CD14-positive monocyte (primary cell): ENCODE results near the gene GLDN. TPM values are rescaled to one million over a fixed set of nuclear protein-coding genes. Genes with fewer than 3 reads are reported as not detected.
A peak's percentile ranks its signal among the peaks of the same experiment; 100 is the strongest.

ENCODE experiments used
- DNase-seq, 3 donors: peaks; one replicate each; pipeline ENCODE4 v3.0.0-alpha.2; 2011 to 2022
- H2AFZ ChIP-seq: 2 replicates; pipeline ENCODE4 v1.6.0; 2012; ENCODE audit warnings: mild to moderate bottlenecking, low read depth, low read length, inconsistent platforms; ENCODE audit not compliant: insufficient read depth, poor library complexity, severe bottlenecking
- H3K27ac ChIP-seq, 2 donors: 1 replicate in 1 of 2; 2 replicates in 1 of 2; pipeline ENCODE4 v1.5.1; 2012 to 2013; ENCODE audit warnings: low read length in 2 of 2, control low read depth in 1 of 2, inconsistent platforms in 1 of 2, low read depth in 1 of 2, mild to moderate bottlenecking in 1 of 2
- H3K27me3 ChIP-seq, 2 donors: one replicate each; pipeline versions ENCODE4 v1.6.0 to v1.6.1; 2011 to 2013; ENCODE audit warnings: low read length in 2 of 2; ENCODE audit not compliant: control insufficient read depth in 2 of 2, insufficient read depth in 2 of 2
- H3K36me3 ChIP-seq, 2 donors: replicated peaks in 1 of 2; 1 replicate in 1 of 2; 2 replicates in 1 of 2; pipeline versions ENCODE4 v1.5.1 to v1.6.1; 2012 to 2013; ENCODE audit warnings: low read length in 2 of 2, control low read depth in 1 of 2, inconsistent platforms in 1 of 2, mild to moderate bottlenecking in 1 of 2; ENCODE audit not compliant: insufficient read depth in 2 of 2, control insufficient read depth in 1 of 2
- H3K4me1 ChIP-seq, 2 donors: 1 replicate in 1 of 2; 2 replicates in 1 of 2; pipeline versions ENCODE4 v1.5.1 to v1.6.1; 2012 to 2013; ENCODE audit warnings: low read length in 2 of 2, control low read depth in 1 of 2, inconsistent platforms in 1 of 2, mild to moderate bottlenecking in 1 of 2, moderate library complexity in 1 of 2; ENCODE audit not compliant: insufficient read depth in 2 of 2, control insufficient read depth in 1 of 2
- H3K4me2 ChIP-seq: replicated peaks from 2 replicates; pipeline ENCODE3; 2012; ENCODE audit warnings: low read length, moderate library complexity, mild to moderate bottlenecking; ENCODE audit not compliant: poor library complexity, severe bottlenecking; ENCODE audit errors: extremely low read depth
- H3K4me3 ChIP-seq, 3 experiments: fragments of 200-600 bp in 1 of 3; sonication (generic) in 1 of 3; replicated peaks in 1 of 3; 1 replicate in 2 of 3; 2 replicates in 1 of 3; pipeline ENCODE4 v1.5.1; 2011 to 2013; ENCODE audit warnings: low read length in 3 of 3, mild to moderate bottlenecking in 3 of 3, control low read depth in 2 of 3, low read depth in 2 of 3, inconsistent platforms in 1 of 3, moderate library complexity in 1 of 3
- H3K79me2 ChIP-seq: 2 replicates; pipeline ENCODE4 v1.6.0; 2012; ENCODE audit warnings: mild to moderate bottlenecking, control low read depth, inconsistent platforms, low read length, moderate library complexity; ENCODE audit not compliant: insufficient read depth
- H3K9ac ChIP-seq: 2 replicates; pipeline ENCODE4 v1.6.0; 2017; ENCODE audit warnings: low read length, mild to moderate bottlenecking; ENCODE audit not compliant: insufficient read depth, poor library complexity, severe bottlenecking
- H3K9me3 ChIP-seq, 2 donors: replicated peaks in 1 of 2; 1 replicate in 1 of 2; 2 replicates in 1 of 2; pipeline versions ENCODE4 v1.5.1 to v1.6.1; 2012 to 2013; ENCODE audit warnings: low read length in 2 of 2, control low read depth in 1 of 2; ENCODE audit not compliant: control insufficient read depth in 1 of 2, insufficient read depth in 1 of 2
- H4K20me1 ChIP-seq: 2 replicates; pipeline ENCODE4 v1.6.0; 2012; ENCODE audit warnings: mild to moderate bottlenecking, low read length, control low read depth, moderate library complexity; ENCODE audit not compliant: insufficient read depth
- H3K27ac Mint-ChIP-seq, 7 donors: one replicate each; pipeline ENCODE4 v1.8.0; 2020; ENCODE audit warnings: mild to moderate bottlenecking in 7 of 7, mixed read lengths in 7 of 7, moderate library complexity in 6 of 7, inconsistent platforms in 2 of 7
- H3K27me3 Mint-ChIP-seq, 3 donors: one replicate each; pipeline ENCODE4 v1.8.0; 2021 to 2022; ENCODE audit warnings: low read depth in 3 of 3, mild to moderate bottlenecking in 3 of 3, mixed read lengths in 3 of 3, moderate library complexity in 3 of 3, inconsistent platforms in 1 of 3
- H3K36me3 Mint-ChIP-seq, 2 donors: one replicate each; pipeline ENCODE4 v1.8.0; 2020; ENCODE audit warnings: mixed read lengths in 2 of 2, inconsistent platforms in 1 of 2, mild to moderate bottlenecking in 1 of 2
- H3K4me1 Mint-ChIP-seq: one replicate; pipeline ENCODE4 v1.8.0; 2020; ENCODE audit warnings: mild to moderate bottlenecking, mixed read lengths
- H3K4me3 Mint-ChIP-seq, 2 donors: one replicate each; pipeline ENCODE4 v1.8.0; 2020; ENCODE audit warnings: mild to moderate bottlenecking in 2 of 2, mixed read lengths in 2 of 2, moderate library complexity in 1 of 2
- H3K9me3 Mint-ChIP-seq, 7 donors: one replicate each; pipeline ENCODE4 v1.8.0; 2020 to 2022; ENCODE audit warnings: mixed read lengths in 7 of 7, mild to moderate bottlenecking in 6 of 7, moderate library complexity in 6 of 7, inconsistent platforms in 2 of 7
- WGBS: methylation state at CpG from one replicate; pipeline ENCODE4 v1.1.5; 2013; ENCODE audit warnings: missing lambda C conversion rate; ENCODE audit not compliant: insufficient coverage; 5-methylcytosine and 5-hydroxymethylcytosine counted together
- intact Hi-C, 2 donors: fragments of 100-400 bp; cut with micrococcal nuclease; formaldehyde crosslinking; loops; one replicate each; pipeline versions ENCODE4 v1.15.0 to v1.15.1; 2023
- polyA plus RNA-seq, 3 donors: library from polyadenylated mRNA; depleted of rRNA in 1 of 3; unstranded in 2 of 3; stranded (reverse) in 1 of 3; fragments of 300-500 nt in 2 of 3; fragments of >200 nt in 1 of 3; fragmentation: Illumina TruSeq in 2 of 3; gene quantifications; 1 replicate in 2 of 3; 2 replicates in 1 of 3; pipeline ENCODE4 v1.2.3, GENCODE V29; 2012 to 2021
- TF ChIP-seq, protein P1 (sequence below): fragments of 200-600 bp; IDR thresholded peaks from one replicate; pipeline ENCODE4 v1.8.0; 2022; ENCODE audit warnings: antibody characterized with exemption, mild to moderate bottlenecking

The GLDN gene
- polyA plus RNA-seq, 3 donors = 0.04 TPM; not detected in 2

DNA sequence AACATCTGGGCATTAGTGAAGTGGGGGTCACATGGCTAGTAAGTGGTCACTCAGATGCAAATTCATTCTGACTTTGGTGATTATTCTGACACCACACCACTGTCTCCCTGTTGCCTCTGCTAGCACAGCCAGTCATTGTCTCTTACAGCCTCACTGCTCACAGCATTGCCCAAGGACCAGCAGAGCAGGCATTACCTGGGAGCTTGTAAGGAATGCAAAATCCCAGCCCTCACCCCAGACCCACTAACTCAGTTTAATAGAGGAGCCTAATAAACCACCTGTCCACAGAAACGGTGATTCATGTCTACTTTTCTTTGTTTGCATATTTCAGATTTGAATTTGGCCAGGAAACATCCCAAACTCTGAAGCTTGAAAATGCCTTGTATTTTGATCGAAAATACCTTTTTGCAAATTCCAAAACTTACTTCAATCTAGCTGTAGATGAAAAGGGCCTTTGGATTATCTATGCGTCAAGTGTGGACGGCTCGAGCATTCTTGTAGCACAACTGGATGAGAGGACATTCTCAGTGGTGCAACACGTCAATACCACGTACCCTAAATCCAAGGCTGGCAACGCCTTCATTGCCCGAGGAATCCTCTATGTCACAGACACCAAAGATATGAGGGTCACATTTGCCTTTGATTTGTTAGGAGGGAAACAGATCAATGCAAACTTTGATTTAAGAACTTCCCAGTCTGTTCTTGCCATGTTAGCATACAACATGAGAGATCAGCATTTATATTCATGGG, 62.7 kb downstream of the GLDN start:
- intact Hi-C loops = loop anchor here in 1 of 2 donors (5.0 kb wide), 1 partner anchor 242 kb away; no protein-coding TSS in a partner anchor
- no peaks in the 10 kb centered on the region for H3K36me3 Mint-ChIP-seq
- peaks cover 0 to 3% of the 10 kb centered on the region in 2 donors for H3K4me1 ChIP-seq
- no peaks in the 10 kb centered on the region for H3K79me2 ChIP-seq
- no peak for DNase-seq
- H3K4me3 Mint-ChIP-seq = no peak overlapping the region
- TF ChIP-seq, protein P1, sequence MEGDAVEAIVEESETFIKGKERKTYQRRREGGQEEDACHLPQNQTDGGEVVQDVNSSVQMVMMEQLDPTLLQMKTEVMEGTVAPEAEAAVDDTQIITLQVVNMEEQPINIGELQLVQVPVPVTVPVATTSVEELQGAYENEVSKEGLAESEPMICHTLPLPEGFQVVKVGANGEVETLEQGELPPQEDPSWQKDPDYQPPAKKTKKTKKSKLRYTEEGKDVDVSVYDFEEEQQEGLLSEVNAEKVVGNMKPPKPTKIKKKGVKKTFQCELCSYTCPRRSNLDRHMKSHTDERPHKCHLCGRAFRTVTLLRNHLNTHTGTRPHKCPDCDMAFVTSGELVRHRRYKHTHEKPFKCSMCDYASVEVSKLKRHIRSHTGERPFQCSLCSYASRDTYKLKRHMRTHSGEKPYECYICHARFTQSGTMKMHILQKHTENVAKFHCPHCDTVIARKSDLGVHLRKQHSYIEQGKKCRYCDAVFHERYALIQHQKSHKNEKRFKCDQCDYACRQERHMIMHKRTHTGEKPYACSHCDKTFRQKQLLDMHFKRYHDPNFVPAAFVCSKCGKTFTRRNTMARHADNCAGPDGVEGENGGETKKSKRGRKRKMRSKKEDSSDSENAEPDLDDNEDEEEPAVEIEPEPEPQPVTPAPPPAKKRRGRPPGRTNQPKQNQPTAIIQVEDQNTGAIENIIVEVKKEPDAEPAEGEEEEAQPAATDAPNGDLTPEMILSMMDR = no peak
- no peak overlapping the region for H3K27ac Mint-ChIP-seq
- no peaks in the 10 kb centered on the region for H3K36me3 ChIP-seq
- no peaks in the 10 kb centered on the region for H3K9me3 ChIP-seq
- H3K4me3 ChIP-seq = no peak overlapping the region
- peaks cover 15 to 20% of the 10 kb centered on the region in 2 donors for H3K27me3 ChIP-seq
- H3K9me3 Mint-ChIP-seq = no peaks in the 10 kb centered on the region
- no peak overlapping the region for H3K27ac ChIP-seq
- H3K4me1 Mint-ChIP-seq = peaks cover 10% of the 10 kb centered on the region
- H3K27me3 Mint-ChIP-seq = peaks cover 11 to 20% (median 20%) of the 10 kb centered on the region in 3 donors
- 80% methylated on average over 1 of the region's 9 CpGs for WGBS
- no peaks in the 10 kb centered on the region for H4K20me1 ChIP-seq
- H3K4me2 ChIP-seq = no peak overlapping the region
- H3K9ac ChIP-seq = no peak overlapping the region
- no peak overlapping the region for H2AFZ ChIP-seq

DNA sequence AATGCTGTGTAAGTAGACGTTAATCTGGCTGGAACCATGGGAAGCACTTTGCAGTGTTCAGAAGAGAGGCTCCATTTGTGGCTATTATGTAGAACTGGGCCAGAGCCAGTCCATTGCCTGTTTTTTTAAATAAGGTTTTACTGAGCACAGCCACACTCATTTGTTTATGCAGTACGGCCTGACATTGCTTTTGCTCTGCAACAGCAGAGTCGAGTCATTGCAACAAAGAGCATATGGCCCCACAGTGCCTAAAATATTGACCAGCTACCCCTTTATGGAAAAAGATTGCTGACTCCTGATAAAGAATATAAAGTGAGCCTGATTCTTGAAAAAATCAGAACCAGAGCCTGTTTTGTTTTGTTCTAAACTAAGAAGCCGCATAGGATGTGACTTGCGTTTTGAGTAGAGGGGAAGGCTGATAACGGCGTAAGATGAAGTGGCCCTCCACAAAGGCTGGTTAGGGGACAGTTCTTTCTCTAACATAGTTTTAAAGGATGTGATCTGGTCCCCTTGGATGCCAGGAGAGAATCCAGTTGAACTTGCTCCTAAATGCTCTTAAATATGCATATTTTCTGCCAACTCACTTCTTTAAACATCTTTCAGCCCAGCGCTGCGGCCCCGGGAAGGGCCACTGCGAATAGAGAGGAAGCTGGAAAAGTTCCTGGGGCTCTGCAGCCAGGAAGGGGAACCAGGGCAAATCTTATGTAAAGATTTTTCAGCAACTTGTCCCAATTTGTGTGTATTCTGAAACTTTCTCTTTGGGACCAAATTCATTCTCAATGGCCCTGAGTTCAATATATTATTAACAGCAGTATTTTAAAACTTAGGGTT, 64.5 kb downstream of the GLDN start:
- H3K4me3 Mint-ChIP-seq = peak overlapping the region in 1 of 2 donors; percentile 23
- no peak for DNase-seq
- H4K20me1 ChIP-seq = no peaks in the 10 kb centered on the region
- intact Hi-C loops = no loop called here
- H3K4me2 ChIP-seq = no peak overlapping the region
- no peak overlapping the region for H3K27ac ChIP-seq
- no peaks in the 10 kb centered on the region for H3K36me3 Mint-ChIP-seq
- peaks cover 11 to 22% (median 20%) of the 10 kb centered on the region in 3 donors for H3K27me3 Mint-ChIP-seq
- H3K27me3 ChIP-seq = peaks cover 15 to 20% of the 10 kb centered on the region in 2 donors
- peak overlapping the region; percentile 1 for H3K9ac ChIP-seq
- peaks cover 0 to 3% of the 10 kb centered on the region in 2 donors for H3K4me1 ChIP-seq
- H3K79me2 ChIP-seq = no peaks in the 10 kb centered on the region
- no peak overlapping the region for H3K4me3 ChIP-seq
- H2AFZ ChIP-seq = no peak overlapping the region
- H3K27ac Mint-ChIP-seq = no peak overlapping the region
- 40% methylated on average over 4 of the region's 11 CpGs for WGBS
- H3K4me1 Mint-ChIP-seq = peaks cover 10% of the 10 kb centered on the region
- TF ChIP-seq, protein P1 = no peak
- H3K9me3 ChIP-seq = no peaks in the 10 kb centered on the region
- no peaks in the 10 kb centered on the region for H3K36me3 ChIP-seq
- H3K9me3 Mint-ChIP-seq = no peaks in the 10 kb centered on the region
